Left ventricle myocardium inferior (tissue), 1 donor: Measurements from ENCODE around the gene LCN1. TPM values are rescaled to one million over a fixed set of nuclear protein-coding genes. Genes with fewer than 3 reads are reported as not detected.
"Not testable (repeated sequence)": the region's sequence is repeated elsewhere in the genome, so short reads cannot be mapped to it uniquely, and the experiment has no call there.

ENCODE experiments used
- DNase-seq: peaks from one replicate; pipeline ENCODE4 v3.0.0-alpha.2; 2020
- H3K27ac ChIP-seq: fragments of 200-600 bp; replicated peaks from 2 replicates; pipeline ENCODE4 v1.8.0; 2021
- H3K27me3 ChIP-seq: fragments of 200-600 bp; 2 replicates; pipeline ENCODE4 v1.8.0; 2021; ENCODE audit warnings: low read depth
- H3K36me3 ChIP-seq: fragments of 200-600 bp; 2 replicates; pipeline ENCODE4 v1.8.0; 2021
- H3K4me1 ChIP-seq: fragments of 200-600 bp; 2 replicates; pipeline ENCODE4 v1.8.0; 2021
- H3K4me3 ChIP-seq: fragments of 200-600 bp; 2 replicates; pipeline ENCODE4 v1.8.0; 2021; ENCODE audit warnings: mild to moderate bottlenecking, moderate library complexity
- H3K9me3 ChIP-seq: fragments of 200-600 bp; replicated peaks from 2 replicates; pipeline ENCODE4 v1.8.0; 2021
- CTCF ChIP-seq: fragments of 200-600 bp; IDR thresholded peaks from 2 replicates; pipeline ENCODE4 v1.8.0; 2021; ENCODE audit warnings: antibody characterized with exemption, mild to moderate bottlenecking, borderline replicate concordance
- intact Hi-C: fragments of 100-400 bp; cut with micrococcal nuclease; formaldehyde crosslinking; loops from one replicate; pipeline ENCODE4 v1.11.0; 2022
- total RNA-seq: library from RNA; stranded (reverse); fragmentation: NEBNext Ultra II Directional; extraction: Animal tissue kit (Norgen Biotek cat#: 25700); gene quantifications from one replicate; pipeline ENCODE4 v1.2.1, GENCODE V29; 2021
- donor health status: DM: no; HTN: yes; CAD: no; lungs with severe emphysema.

The LCN1 gene
- total RNA-seq, 1 donor from 2014 or later: not detected

- Histone ChIP-seq H3K4me3 (no peak overlapping the region), H3K4me1 (no peaks in the 10 kb centered on the region), H3K36me3 (no peaks in the 10 kb centered on the region), H3K27me3 (peaks cover 24% of the 10 kb centered on the region), H3K27ac (no peak overlapping the region), H3K9me3 (peaks cover 2% of the 10 kb centered on the region)
- no peak for DNase-seq
- intact Hi-C loops: no loop called here
- no peak for TF ChIP-seq CTCF
These were observed 26.8 kb downstream of the LCN1 start for GRCh38 chr9:135547756-135548736.

- H3K36me3 ChIP-seq, DNase-seq, H3K27ac ChIP-seq, H3K9me3 ChIP-seq, H3K4me1 ChIP-seq, H3K4me3 ChIP-seq, intact Hi-C loops: not testable (repeated sequence)
- peaks cover 19% of the 10 kb centered on the region for H3K27me3 ChIP-seq
These were observed 28.5 kb downstream of the LCN1 start for GRCh38 chr9:135549478-135550343.

- Histone ChIP-seq H3K36me3 (no peaks in the 10 kb centered on the region), H3K27ac (no peak overlapping the region), H3K4me3 (no peak overlapping the region), H3K9me3 (peaks cover 5% of the 10 kb centered on the region), H3K4me1 (no peaks in the 10 kb centered on the region), H3K27me3 (peaks cover 19% of the 10 kb centered on the region)
- no peak for TF ChIP-seq CTCF
- no peak for DNase-seq
- intact Hi-C loops: no loop called here
These were observed 29.2 kb downstream of the LCN1 start for GRCh38 chr9:135550344-135550918.

GRCh38 chr9:135551031-135551430 lies 29.8 kb downstream of the LCN1 start:
- Histone ChIP-seq H3K9me3 (peaks cover 5% of the 10 kb centered on the region), H3K4me3 (no peak overlapping the region), H3K27me3 (peaks cover 19% of the 10 kb centered on the region), H3K4me1 (no peaks in the 10 kb centered on the region), H3K36me3 (no peaks in the 10 kb centered on the region), H3K27ac (no peak overlapping the region)
- no peak for DNase-seq
- TF ChIP-seq CTCF: no peak
- intact Hi-C loops: no loop called here

GRCh38 chr9:135551456-135551855 lies 30.2 kb downstream of the LCN1 start:
- no peaks in the 10 kb centered on the region for H3K36me3 ChIP-seq
- H3K9me3 ChIP-seq: peaks cover 5% of the 10 kb centered on the region
- no peak for DNase-seq
- no peaks in the 10 kb centered on the region for H3K4me1 ChIP-seq
- H3K4me3 ChIP-seq: no peak overlapping the region
- H3K27me3 ChIP-seq: peaks cover 19% of the 10 kb centered on the region
- no peak overlapping the region for H3K27ac ChIP-seq
- intact Hi-C loops: no loop called here
- TF ChIP-seq CTCF: no peak
